Upper lobe of right lung (tissue), 1 donor: ENCODE data around the gene KRTAP12-1. TPM values are rescaled to one million over a fixed set of nuclear protein-coding genes. Genes with fewer than 3 reads are reported as not detected.
A peak's percentile ranks its signal among the peaks of the same experiment; 100 is the strongest.

ENCODE experiments used
- ATAC-seq: fragments of 200-7000 bp; cut with Tn5 transposase; one replicate; pipeline ENCODE4 v1.9.1; 2020; ENCODE audit warnings: mild to moderate bottlenecking, moderate library complexity
- DNase-seq: peaks from one replicate; pipeline ENCODE4 v3.0.0-alpha.2; 2020
- H3K27ac ChIP-seq: fragments of 200-600 bp; one replicate; pipeline ENCODE4 v1.8.0; 2022
- H3K27me3 ChIP-seq: fragments of 200-600 bp; one replicate; pipeline ENCODE4 v1.8.0; 2022; ENCODE audit warnings: mild to moderate bottlenecking
- H3K36me3 ChIP-seq: fragments of 200-600 bp; one replicate; pipeline ENCODE4 v1.8.0; 2022
- H3K4me1 ChIP-seq: fragments of 200-600 bp; one replicate; pipeline ENCODE4 v1.8.0; 2022
- H3K4me3 ChIP-seq: fragments of 200-600 bp; one replicate; pipeline ENCODE4 v1.8.0; 2022; ENCODE audit warnings: mild to moderate bottlenecking
- H3K9me3 ChIP-seq: fragments of 200-600 bp; one replicate; pipeline ENCODE4 v1.8.0; 2022
- intact Hi-C: fragments of 100-400 bp; cut with DNase I; formaldehyde crosslinking; loops from one replicate; pipeline ENCODE4 v1.11.0; 2022
- total RNA-seq: library from RNA; stranded (reverse); fragmentation: NEBNext Ultra II Directional; extraction: Animal tissue kit (Norgen Biotek cat#: 25700); gene quantifications from one replicate; pipeline ENCODE4 v1.2.1, GENCODE V29; 2021
- TF ChIP-seq, protein P1 (sequence below): fragments of 200-600 bp; IDR thresholded peaks from one replicate; pipeline ENCODE4 v1.8.0; 2022; ENCODE audit warnings: antibody characterized with exemption
- donor health status: DM: no; HTN: yes; CAD: no; lungs with severe emphysema.

KRTAP12-1 gene
- total RNA-seq, 1 donor from 2014 or later = not detected

- intact Hi-C loops = no loop called here
- Histone ChIP-seq H3K36me3 (no peaks in the 10 kb centered on the region), H3K9me3 (no peaks in the 10 kb centered on the region), H3K27ac (no peak overlapping the region), H3K4me3 (no peak overlapping the region), H3K4me1 (no peaks in the 10 kb centered on the region), H3K27me3 (peaks cover 68% of the 10 kb centered on the region)
- DNase-seq = no peak
- TF ChIP-seq, protein P1, sequence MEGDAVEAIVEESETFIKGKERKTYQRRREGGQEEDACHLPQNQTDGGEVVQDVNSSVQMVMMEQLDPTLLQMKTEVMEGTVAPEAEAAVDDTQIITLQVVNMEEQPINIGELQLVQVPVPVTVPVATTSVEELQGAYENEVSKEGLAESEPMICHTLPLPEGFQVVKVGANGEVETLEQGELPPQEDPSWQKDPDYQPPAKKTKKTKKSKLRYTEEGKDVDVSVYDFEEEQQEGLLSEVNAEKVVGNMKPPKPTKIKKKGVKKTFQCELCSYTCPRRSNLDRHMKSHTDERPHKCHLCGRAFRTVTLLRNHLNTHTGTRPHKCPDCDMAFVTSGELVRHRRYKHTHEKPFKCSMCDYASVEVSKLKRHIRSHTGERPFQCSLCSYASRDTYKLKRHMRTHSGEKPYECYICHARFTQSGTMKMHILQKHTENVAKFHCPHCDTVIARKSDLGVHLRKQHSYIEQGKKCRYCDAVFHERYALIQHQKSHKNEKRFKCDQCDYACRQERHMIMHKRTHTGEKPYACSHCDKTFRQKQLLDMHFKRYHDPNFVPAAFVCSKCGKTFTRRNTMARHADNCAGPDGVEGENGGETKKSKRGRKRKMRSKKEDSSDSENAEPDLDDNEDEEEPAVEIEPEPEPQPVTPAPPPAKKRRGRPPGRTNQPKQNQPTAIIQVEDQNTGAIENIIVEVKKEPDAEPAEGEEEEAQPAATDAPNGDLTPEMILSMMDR = no peak
- ATAC-seq = peak; percentile 34
These were observed 41.5 kb upstream of the KRTAP12-1 start for GRCh38 chr21:44723177-44724131.

DNA sequence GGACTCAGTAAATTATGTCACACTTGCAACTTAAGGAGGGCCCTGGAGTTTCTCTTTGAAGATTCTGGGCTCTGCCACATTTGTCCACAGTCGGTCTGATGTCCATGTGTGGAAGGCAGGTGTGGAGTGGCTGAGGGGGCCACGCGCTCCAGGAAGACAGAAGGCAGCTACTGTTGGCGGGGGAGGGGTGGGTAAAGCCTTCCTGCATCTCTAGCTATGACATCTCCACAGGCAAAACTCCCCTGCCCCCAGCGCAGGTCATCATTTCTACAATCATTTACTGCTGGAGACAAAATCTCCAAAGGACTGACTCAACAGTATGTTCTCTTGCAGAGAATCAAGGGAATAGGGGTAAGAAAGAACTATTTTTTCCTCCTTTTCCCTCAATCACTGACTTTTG is 40.8 kb upstream of the KRTAP12-1 start:
- intact Hi-C loops = no loop called here
- no peak overlapping the region for H3K27ac ChIP-seq
- H3K27me3 ChIP-seq = peaks cover 62% of the 10 kb centered on the region
- H3K4me1 ChIP-seq = no peaks in the 10 kb centered on the region
- H3K36me3 ChIP-seq = no peaks in the 10 kb centered on the region
- no peaks in the 10 kb centered on the region for H3K9me3 ChIP-seq
- ATAC-seq (no peak), DNase-seq (no peak)
- no peak overlapping the region for H3K4me3 ChIP-seq
- TF ChIP-seq, protein P1 = no peak

GRCh38 chr21:44720170-44720569 is 38.2 kb upstream of the KRTAP12-1 start:
- ATAC-seq (no peak), DNase-seq (no peak)
- TF ChIP-seq, protein P1 = no peak
- H3K27me3 ChIP-seq = peaks cover 39% of the 10 kb centered on the region
- H3K4me3 ChIP-seq = no peak overlapping the region
- H3K27ac ChIP-seq = no peak overlapping the region
- no peaks in the 10 kb centered on the region for H3K9me3 ChIP-seq
- H3K36me3 ChIP-seq = no peaks in the 10 kb centered on the region
- intact Hi-C loops = no loop called here
- no peaks in the 10 kb centered on the region for H3K4me1 ChIP-seq

- TF ChIP-seq, protein P1 = no peak
- intact Hi-C loops = no loop called here
These were observed 36.6 kb upstream of the KRTAP12-1 start for GRCh38 chr21:44718571-44718970.

GRCh38 chr21:44718093-44718492 is 36.1 kb upstream of the KRTAP12-1 start:
- Histone ChIP-seq H3K4me1 (no peaks in the 10 kb centered on the region), H3K36me3 (no peaks in the 10 kb centered on the region), H3K9me3 (no peaks in the 10 kb centered on the region), H3K27ac (no peak overlapping the region), H3K27me3 (peaks cover 28% of the 10 kb centered on the region), H3K4me3 (no peak overlapping the region)
- ATAC-seq (no peak), DNase-seq (no peak)
- TF ChIP-seq, protein P1 = no peak
- intact Hi-C loops = no loop called here

More at GRCh38 chr21:44718571-44718970, 36.6 kb upstream of the KRTAP12-1 start:
- no peaks in the 10 kb centered on the region for H3K4me1 ChIP-seq
- no peak overlapping the region for H3K4me3 ChIP-seq
- no peaks in the 10 kb centered on the region for H3K9me3 ChIP-seq
- no peaks in the 10 kb centered on the region for H3K36me3 ChIP-seq
- ATAC-seq (no peak), DNase-seq (peak; percentile 59)
- peaks cover 28% of the 10 kb centered on the region for H3K27me3 ChIP-seq
- no peak overlapping the region for H3K27ac ChIP-seq
